GM18498 (cell line): ENCODE data around the gene IFITM5.
"Not testable (repeated sequence)": the region's sequence is repeated elsewhere in the genome, so short reads cannot be mapped to it uniquely, and the experiment has no call there.

Experiments used
- ATAC-seq: cut with Tn5 transposase; IDR thresholded peaks from one replicate; pipeline ENCODE4 v1.9.1; 2021; ENCODE audit warnings: mild to moderate bottlenecking, moderate library complexity; ENCODE audit not compliant: unreplicated experiment

Gene IFITM5

DNA sequence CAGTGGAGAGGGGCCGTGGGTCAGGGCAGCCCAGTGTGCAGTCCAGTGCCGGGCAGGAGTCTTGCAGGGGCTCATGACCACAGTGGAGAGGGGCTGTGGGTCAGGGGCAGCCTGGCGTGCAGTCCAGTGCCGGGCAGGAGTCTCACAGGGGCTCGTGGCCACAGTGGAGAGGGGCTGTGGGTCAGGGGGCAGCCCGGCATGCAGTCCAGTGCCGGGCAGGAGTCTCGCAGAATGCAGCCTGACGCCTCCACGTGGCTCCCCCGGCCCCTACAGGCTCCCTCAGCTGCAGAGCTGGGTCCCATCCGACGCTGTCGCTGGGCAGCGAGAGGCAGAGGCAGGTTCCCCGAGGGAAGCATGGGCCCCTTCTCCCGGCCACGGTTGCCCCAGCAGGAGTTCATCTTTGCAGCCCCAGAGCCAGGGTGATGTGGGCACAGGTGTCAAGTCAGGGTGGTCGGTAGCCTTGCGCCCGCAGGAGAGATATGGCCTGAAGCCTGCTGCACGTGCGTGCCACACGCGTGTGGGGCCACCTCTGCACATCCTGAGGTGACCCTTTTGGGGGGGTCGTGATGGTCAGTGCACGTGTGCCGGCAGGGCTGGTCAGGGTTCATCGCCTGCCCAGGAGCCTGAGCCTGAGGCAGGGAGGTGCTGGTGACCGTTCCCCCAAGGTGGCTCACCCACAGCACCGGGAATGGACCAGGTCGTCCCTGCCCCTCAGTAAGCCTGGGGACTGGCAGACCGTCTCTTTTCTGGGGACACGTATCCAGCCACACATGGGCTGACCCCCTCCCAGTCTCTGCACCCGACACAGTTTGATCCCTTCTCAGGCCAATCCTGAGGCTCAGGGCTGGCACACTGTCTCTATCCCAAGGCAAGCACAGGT is 2.9 kb downstream of the IFITM5 start:
- ATAC-seq, result no peak

DNA sequence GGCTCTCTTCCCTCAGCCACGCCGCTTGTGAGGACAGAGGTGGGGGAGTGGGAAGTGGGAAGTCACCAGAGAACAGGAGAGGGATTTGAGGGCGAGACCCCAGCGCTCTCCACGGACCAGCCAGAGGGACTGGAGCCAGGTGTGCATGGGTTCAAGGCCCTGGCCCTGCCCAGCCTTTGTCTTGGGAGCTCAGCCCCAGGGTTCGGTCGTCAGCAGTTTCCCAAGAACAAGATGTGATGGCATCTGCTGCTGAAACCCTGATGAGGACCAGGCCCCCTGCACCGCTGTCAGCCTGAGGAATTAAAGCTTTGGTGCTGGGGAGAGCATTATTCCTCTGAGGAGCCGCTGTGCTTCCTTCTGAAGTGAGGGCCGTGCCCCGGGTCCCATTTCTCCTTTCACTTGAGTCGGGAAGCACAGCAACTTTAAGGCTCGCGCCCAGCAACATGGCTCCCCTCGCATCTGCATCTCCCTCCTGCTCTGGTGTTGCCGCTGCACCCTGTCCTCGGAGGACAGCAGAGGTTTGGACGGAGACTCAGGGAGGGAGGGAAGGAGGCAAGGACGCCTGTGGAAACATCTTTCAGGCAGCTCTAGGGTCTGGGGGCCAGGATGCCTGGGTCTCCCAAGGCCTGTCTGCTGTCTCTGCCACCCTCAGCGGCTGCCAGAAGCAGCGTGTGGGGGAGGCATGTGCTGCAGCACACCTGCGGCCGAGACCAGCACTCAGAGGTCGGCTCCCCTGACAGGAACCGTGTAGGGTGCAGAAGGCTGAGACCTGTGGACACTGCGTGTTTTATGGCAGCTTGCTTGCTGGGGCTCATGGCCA is 3.8 kb downstream of the IFITM5 start:
- no peak for ATAC-seq

GRCh38 chr11:294780-295179 is 4.5 kb downstream of the IFITM5 start:
- ATAC-seq, result no peak

- no peak for ATAC-seq
These were observed 5.3 kb downstream of the IFITM5 start for GRCh38 chr11:293852-294661.

- no peak for ATAC-seq
These were observed 6.0 kb downstream of the IFITM5 start for GRCh38 chr11:293271-293851.

DNA sequence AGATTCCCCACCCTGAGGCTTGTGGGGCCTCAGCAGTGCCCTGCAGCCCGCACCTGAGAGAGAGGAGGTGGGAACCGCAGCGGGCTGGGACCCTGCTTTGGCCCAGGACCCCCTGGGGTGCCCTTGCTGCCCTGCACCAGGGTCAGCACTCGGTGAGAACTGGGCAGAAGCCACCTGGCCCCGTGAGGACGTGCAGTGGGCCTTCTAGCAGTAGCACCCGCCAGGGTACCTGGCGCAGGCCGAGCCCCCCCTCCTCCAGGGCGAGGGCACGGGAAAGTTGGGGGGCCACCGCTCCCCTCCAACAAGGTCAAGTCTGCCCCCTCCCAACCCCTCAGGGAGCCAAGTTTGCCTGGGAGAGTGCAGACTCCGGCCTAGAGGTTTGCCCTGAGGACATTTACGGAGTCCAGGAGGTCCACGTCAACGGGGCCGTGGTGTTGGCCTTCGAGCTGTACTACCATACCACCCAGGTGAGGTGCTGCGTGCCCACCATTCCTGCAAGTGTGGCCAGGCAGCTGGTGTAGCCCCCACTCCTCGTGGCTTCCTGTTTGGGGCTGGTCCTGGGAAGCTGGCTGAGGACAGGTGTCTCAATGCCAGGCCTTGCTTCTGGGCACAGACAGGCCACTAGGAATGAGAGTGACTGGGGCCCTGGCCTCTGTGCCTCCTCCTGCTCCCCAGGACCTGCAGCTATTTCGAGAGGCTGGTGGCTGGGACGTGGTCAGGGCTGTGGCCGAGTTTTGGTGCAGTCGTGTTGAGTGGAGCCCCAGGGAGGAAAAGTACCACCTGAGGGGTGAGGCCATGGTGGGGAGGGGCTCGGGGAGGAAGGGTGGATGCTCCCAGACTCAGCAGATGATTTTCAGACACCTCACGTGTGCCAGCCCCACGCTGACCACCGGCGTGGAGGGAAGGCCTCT is 6.9 kb downstream of the IFITM5 start:
- ATAC-seq, result no peak

DNA sequence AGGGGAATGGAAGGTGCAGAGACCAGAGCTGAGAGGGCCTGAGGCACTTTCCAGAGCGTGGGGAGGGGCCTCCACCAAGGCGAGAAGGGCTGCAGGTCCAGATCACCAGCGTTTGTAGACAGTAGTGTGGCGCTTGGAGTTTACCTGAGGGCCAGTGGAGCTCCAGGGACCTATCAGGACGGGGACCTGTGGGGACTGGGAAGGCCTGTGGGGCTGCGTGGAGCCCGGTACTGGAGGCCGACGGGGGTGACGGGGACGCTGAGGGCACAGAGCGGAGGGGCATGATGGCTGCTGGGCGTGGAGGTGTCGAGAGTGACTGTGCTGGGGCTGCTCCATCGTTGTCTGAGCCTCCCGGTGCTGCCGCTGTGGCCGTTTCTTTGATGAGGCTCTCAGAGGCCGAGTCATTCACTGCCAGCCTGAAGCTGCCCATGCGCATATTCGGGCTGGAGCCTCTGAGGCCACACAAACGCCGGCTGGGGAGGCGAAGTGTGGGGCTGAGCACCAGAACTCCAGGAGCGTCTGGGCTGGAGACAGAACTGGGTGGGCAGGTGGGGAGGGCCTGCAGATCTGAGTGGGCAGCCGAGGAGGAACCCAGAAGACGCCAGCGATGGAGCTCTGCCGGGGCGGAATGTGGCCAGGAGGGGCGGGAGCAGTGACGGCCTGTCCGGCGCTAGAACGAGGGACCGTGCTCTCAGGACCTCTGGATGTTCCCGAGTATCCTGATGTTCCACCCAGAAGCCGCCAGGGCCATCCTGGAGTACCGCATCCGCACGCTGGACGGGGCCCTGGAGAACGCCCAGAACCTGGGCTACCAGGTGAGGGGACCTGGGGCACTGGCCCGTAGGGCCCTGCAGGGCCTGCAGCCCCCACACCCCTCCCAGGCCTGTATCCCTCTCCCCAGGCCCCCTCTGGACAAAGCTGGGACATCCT is 7.8 kb downstream of the IFITM5 start:
- ATAC-seq, result no peak

- no peak for ATAC-seq
These were observed 8.6 kb downstream of the IFITM5 start for GRCh38 chr11:290621-291231.

DNA sequence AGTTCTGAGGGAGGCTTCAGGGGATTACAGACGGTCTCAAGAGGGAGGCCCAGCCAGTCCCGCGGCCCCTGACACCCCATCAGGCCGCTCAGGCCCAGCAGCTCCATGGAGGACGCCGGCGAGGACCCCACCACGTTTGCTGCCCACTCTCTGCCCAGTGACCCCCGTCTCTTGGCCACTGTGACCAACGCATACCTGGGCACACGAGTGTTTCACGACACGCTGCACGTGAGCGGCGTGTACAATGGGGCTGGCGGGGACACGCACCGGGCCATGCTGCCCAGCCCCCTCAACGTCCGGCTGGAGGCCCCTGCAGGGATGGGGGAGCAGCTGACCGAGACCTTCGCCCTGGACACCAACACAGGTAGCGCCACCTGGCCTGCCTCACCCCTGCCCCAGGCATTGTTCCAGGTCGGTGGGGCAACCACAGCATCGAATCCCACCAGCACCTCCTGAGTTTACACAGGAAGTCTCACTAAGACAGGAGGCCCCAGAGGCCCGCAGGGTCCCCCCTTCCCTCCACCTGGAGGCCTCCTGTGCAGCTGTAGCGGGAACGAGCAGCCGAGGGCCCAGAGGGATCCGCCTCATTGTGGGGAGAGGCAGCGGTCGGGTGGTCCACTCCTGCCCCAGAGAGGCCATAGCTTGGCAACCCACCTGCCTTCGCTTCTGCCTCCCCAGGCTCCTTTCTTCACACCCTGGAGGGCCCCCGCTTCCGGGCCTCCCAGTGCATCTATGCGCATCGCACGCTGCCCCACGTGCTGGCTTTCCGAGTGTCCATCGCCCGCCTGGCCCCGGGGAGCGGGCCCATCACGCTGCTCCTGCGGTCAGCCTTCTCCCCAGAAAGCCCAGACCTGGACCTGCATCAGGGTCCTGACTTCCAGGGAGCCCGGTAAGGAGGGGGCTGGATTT is 9.4 kb downstream of the IFITM5 start:
- no peak for ATAC-seq

DNA sequence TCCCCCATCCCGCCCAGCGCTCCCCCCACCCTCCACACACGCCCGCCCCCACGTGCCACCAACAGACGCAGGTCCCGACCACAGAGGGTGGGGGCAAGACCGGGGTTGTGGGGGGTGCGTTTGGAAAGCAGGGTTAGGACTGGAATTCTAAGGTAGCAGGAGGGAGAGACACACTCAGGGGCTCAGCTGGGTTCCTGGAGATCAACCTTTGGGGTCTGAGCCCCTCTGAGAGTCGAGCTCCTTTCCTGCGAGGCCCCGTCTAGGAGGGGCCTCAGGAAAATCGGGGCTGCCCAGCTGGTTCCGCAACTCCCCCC is 10.0 kb downstream of the IFITM5 start:
- no peak for ATAC-seq

DNA sequence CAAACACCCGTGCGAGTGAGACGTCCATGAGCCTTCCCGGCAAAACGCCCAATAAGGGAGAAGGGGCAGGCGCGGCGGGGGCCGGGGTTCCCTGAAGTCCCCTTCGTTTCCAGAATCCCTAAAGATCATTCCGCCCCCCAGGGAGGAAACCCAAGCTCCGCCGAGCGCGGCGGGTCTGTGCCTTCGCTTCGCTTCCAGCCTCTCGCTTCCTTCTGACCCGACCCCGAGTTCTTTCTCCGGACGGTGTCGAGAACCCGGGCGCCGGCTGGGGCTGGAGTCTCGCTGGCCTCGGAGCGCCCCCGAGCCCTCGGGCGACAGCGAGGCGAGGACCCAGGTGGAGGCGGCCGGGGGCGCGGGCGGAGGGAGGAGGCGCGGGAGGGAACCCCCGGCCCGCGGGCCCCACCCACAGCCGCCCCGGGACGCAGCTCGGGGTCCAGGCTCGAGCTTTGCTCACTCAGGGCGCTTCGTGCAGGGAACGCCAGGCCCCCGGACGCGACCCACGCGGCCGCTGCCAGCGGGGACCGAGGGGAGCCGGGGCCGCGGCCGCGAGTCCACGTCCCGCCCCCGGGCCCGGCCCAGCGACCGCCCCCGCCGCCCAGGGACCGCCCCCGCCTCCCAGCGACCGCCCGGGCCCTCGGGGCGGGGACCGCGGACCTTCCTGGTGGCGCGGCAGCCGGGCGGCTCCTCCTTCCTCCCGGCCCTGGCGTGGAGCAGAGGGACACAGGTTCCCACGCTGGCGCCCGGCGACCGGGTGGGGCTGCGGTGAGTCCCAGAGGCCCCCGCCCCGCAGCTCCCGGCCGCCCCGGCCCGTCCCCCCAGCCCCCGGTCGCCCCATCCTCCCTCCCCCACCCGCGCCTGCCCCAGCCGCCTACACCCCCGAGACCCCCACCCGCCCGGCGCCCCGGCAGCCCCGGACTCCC is 10.6 kb downstream of the IFITM5 start, which contains the start of gene PGGHG:
Gene PGGHG (plus strand): TSS at position 649 of the 920 bp plus-strand sequence. CDS start 691 bp downstream, outside the sequence.
- ATAC-seq, result peak; percentile 65

GRCh38 chr11:287821-288477 is 11.4 kb downstream of the IFITM5 start:
- peak; percentile 8 for ATAC-seq

- ATAC-seq, result not testable (repeated sequence)
These were observed 12.1 kb downstream of the IFITM5 start for GRCh38 chr11:286977-287820.

DNA sequence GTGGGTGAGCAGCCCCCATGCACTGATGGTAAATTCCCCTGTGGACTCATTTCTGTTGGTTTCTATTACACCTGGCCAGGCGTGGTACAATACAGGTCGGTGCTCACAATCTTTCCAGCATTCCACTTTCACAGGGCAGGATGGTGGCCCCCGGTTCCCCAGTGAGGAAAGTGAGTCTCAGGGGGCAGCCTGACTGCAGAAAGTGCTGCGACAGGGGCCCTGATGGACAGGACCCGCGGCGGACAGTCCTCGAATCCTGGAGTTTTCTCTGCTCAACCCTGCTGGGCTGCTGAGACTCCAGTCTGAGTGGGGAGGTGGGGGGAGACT is 13.5 kb downstream of the IFITM5 start:
- no peak for ATAC-seq
